ENCODE measurements around the gene PDE3B. TPM values are rescaled to one million over a fixed set of nuclear protein-coding genes. Genes with fewer than 3 reads are reported as not detected.
"Not testable (repeated sequence)": the region's sequence is repeated elsewhere in the genome, so short reads cannot be mapped to it uniquely, and the experiment has no call there.

Gene PDE3B
- total RNA-seq (2014; rRNA removed; shearing (Covaris generic); ENCODE audit: low replicate concordance): not detected in 2 replicates

GRCh38 chr11:14643697-14644225 is at the start of gene PDE3B:
TSS of gene PDE3B (plus strand) at chr11:14643804. CDS start at chr11:14644076, 272 bp downstream.
- DNase-seq: no peak
- H3K4me3 ChIP-seq (ENCODE audit: low read length): no peak within 1 kb of the TSS
- no peaks in the 10 kb centered on the region for H3K27me3 ChIP-seq (ENCODE audit: low read length)
- H3K9me2 ChIP-seq (replicated peaks; ENCODE audit: insufficient read depth, low read length): no peaks in the 10 kb centered on the region
- no peaks in the 10 kb centered on the region for H3K9me3 ChIP-seq (ENCODE audit: low read length)
- H3K4me1 ChIP-seq (ENCODE audit: low read length): no peaks in the 10 kb centered on the region
- H4K20me1 ChIP-seq (ENCODE audit: insufficient read depth, low read depth, low read length): no peaks in the 10 kb centered on the region
- H2AFZ ChIP-seq (ENCODE audit: low read length): no peak within 1 kb of the TSS
- no peaks in the 10 kb centered on the region for H3K79me2 ChIP-seq (ENCODE audit: low read length)
- no peaks in the 10 kb centered on the region for H3K36me3 ChIP-seq (ENCODE audit: insufficient read depth, low read length)
- no peak within 1 kb of the TSS for H3K27ac ChIP-seq (ENCODE audit: low read length)
- no peak within 1 kb of the TSS for H3K4me2 ChIP-seq (ENCODE audit: low read depth, low read length, poor library complexity, severe bottlenecking)
- H3K9ac ChIP-seq (ENCODE audit: low read length): no peak within 1 kb of the TSS

- not testable (repeated sequence) for H3K9me3 ChIP-seq (ENCODE audit: low read length); H3K79me2 ChIP-seq (ENCODE audit: low read length); H3K4me2 ChIP-seq (ENCODE audit: low read depth, low read length, poor library complexity, severe bottlenecking); H3K9ac ChIP-seq (ENCODE audit: low read length); H2AFZ ChIP-seq (ENCODE audit: low read length); H3K9me2 ChIP-seq (replicated peaks; ENCODE audit: insufficient read depth, low read length); H3K27ac ChIP-seq (ENCODE audit: low read length); DNase-seq; H3K4me1 ChIP-seq (ENCODE audit: low read length); H3K36me3 ChIP-seq (ENCODE audit: insufficient read depth, low read length); H4K20me1 ChIP-seq (ENCODE audit: insufficient read depth, low read depth, low read length); H3K27me3 ChIP-seq (ENCODE audit: low read length); H3K4me3 ChIP-seq (ENCODE audit: low read length)
These were observed 48.3 kb upstream of the PDE3B start for GRCh38 chr11:14595261-14595660.

DNA sequence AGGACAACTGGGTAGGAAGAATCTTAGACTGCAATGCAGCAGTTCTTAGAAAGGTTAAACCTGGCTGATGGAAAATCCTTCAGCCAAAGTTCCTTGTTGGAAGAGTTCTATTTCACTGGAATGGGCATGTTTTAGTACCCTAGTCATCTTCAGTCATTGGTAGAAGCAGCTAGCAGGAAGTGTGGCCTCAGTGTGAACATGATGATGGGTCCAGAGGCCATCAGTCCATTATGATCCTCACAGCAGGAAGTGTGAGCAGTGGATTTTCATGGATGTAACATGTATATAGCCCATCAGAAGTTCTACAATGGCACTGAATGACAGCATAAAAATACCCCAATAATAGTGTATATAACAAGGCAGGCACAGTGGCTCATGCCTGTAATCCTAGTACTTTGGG is 35.9 kb upstream of the PDE3B start:
- Histone ChIP-seq H3K36me3 (ENCODE audit: insufficient read depth, low read length) (no peaks in the 10 kb centered on the region), H2AFZ (ENCODE audit: low read length) (no peak overlapping the region), H3K79me2 (ENCODE audit: low read length) (no peaks in the 10 kb centered on the region), H3K9me3 (ENCODE audit: low read length) (no peaks in the 10 kb centered on the region), H3K4me3 (ENCODE audit: low read length) (no peak overlapping the region), H3K27me3 (ENCODE audit: low read length) (no peaks in the 10 kb centered on the region), H4K20me1 (ENCODE audit: insufficient read depth, low read depth, low read length) (no peaks in the 10 kb centered on the region), H3K4me2 (ENCODE audit: low read depth, low read length, poor library complexity, severe bottlenecking) (no peak overlapping the region), H3K9me2 (replicated peaks; ENCODE audit: insufficient read depth, low read length) (no peaks in the 10 kb centered on the region), H3K27ac (ENCODE audit: low read length) (no peak overlapping the region), H3K4me1 (ENCODE audit: low read length) (no peaks in the 10 kb centered on the region), H3K9ac (ENCODE audit: low read length) (no peak overlapping the region)
- DNase-seq: no peak

- H3K4me2 ChIP-seq (ENCODE audit: low read depth, low read length, poor library complexity, severe bottlenecking): no peak overlapping the region
- no peaks in the 10 kb centered on the region for H3K9me2 ChIP-seq (replicated peaks; ENCODE audit: insufficient read depth, low read length)
- H3K4me1 ChIP-seq (ENCODE audit: low read length): no peaks in the 10 kb centered on the region
- no peak overlapping the region for H3K27ac ChIP-seq (ENCODE audit: low read length)
- H2AFZ ChIP-seq (ENCODE audit: low read length): no peak overlapping the region
- no peaks in the 10 kb centered on the region for H3K79me2 ChIP-seq (ENCODE audit: low read length)
- H4K20me1 ChIP-seq (ENCODE audit: insufficient read depth, low read depth, low read length): no peaks in the 10 kb centered on the region
- H3K9me3 ChIP-seq (ENCODE audit: low read length): no peaks in the 10 kb centered on the region
- no peak overlapping the region for H3K9ac ChIP-seq (ENCODE audit: low read length)
- no peak for DNase-seq
- no peak overlapping the region for H3K4me3 ChIP-seq (ENCODE audit: low read length)
- no peaks in the 10 kb centered on the region for H3K27me3 ChIP-seq (ENCODE audit: low read length)
- no peaks in the 10 kb centered on the region for H3K36me3 ChIP-seq (ENCODE audit: insufficient read depth, low read length)
These were observed 33.7 kb upstream of the PDE3B start for GRCh38 chr11:14609902-14610301.

DNA sequence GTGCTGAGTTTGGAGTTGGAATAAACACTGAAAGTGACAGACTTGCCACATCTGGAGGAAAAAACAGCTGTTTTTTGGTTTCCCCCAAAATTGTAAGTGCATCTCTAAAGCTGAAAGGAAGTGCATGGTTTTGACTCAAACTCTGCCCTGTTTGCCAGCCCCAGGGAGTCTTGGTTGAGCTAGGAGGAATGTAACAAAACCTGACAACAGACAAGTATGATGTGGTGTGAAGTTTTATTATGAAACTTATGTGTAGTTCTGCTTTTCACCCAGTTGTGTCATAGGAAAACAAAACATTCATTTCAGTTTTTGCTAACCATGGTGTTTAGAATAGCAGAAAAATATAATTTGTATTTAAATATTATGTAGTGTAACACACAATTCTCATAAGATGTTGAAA is 31.7 kb upstream of the PDE3B start:
- no peaks in the 10 kb centered on the region for H3K9me3 ChIP-seq (ENCODE audit: low read length)
- H2AFZ ChIP-seq (ENCODE audit: low read length): no peak overlapping the region
- H3K4me1 ChIP-seq (ENCODE audit: low read length): no peaks in the 10 kb centered on the region
- no peaks in the 10 kb centered on the region for H3K79me2 ChIP-seq (ENCODE audit: low read length)
- no peaks in the 10 kb centered on the region for H3K9me2 ChIP-seq (replicated peaks; ENCODE audit: insufficient read depth, low read length)
- H4K20me1 ChIP-seq (ENCODE audit: insufficient read depth, low read depth, low read length): no peaks in the 10 kb centered on the region
- H3K4me2 ChIP-seq (ENCODE audit: low read depth, low read length, poor library complexity, severe bottlenecking): no peak overlapping the region
- H3K4me3 ChIP-seq (ENCODE audit: low read length): no peak overlapping the region
- H3K27ac ChIP-seq (ENCODE audit: low read length): no peak overlapping the region
- H3K27me3 ChIP-seq (ENCODE audit: low read length): no peaks in the 10 kb centered on the region
- DNase-seq: no peak
- no peaks in the 10 kb centered on the region for H3K36me3 ChIP-seq (ENCODE audit: insufficient read depth, low read length)
- no peak overlapping the region for H3K9ac ChIP-seq (ENCODE audit: low read length)

- Histone ChIP-seq H3K79me2 (ENCODE audit: low read length) (no peaks in the 10 kb centered on the region), H3K4me1 (ENCODE audit: low read length) (no peaks in the 10 kb centered on the region), H4K20me1 (ENCODE audit: insufficient read depth, low read depth, low read length) (no peaks in the 10 kb centered on the region), H3K27ac (ENCODE audit: low read length) (no peak overlapping the region), H3K27me3 (ENCODE audit: low read length) (no peaks in the 10 kb centered on the region), H3K36me3 (ENCODE audit: insufficient read depth, low read length) (no peaks in the 10 kb centered on the region), H2AFZ (ENCODE audit: low read length) (no peak overlapping the region), H3K9ac (ENCODE audit: low read length) (no peak overlapping the region), H3K9me3 (ENCODE audit: low read length) (no peaks in the 10 kb centered on the region), H3K4me3 (ENCODE audit: low read length) (no peak overlapping the region), H3K4me2 (ENCODE audit: low read depth, low read length, poor library complexity, severe bottlenecking) (no peak overlapping the region), H3K9me2 (replicated peaks; ENCODE audit: insufficient read depth, low read length) (no peaks in the 10 kb centered on the region)
- DNase-seq: no peak
These were observed 30.9 kb upstream of the PDE3B start for GRCh38 chr11:14612694-14613093.

GRCh38 chr11:14614091-14614622 is 29.4 kb upstream of the PDE3B start:
- Histone ChIP-seq H3K4me2 (ENCODE audit: low read depth, low read length, poor library complexity, severe bottlenecking) (no peak overlapping the region), H2AFZ (ENCODE audit: low read length) (no peak overlapping the region), H4K20me1 (ENCODE audit: insufficient read depth, low read depth, low read length) (no peaks in the 10 kb centered on the region), H3K27me3 (ENCODE audit: low read length) (no peaks in the 10 kb centered on the region), H3K9ac (ENCODE audit: low read length) (no peak overlapping the region), H3K9me2 (replicated peaks; ENCODE audit: insufficient read depth, low read length) (no peaks in the 10 kb centered on the region), H3K27ac (ENCODE audit: low read length) (no peak overlapping the region), H3K79me2 (ENCODE audit: low read length) (no peaks in the 10 kb centered on the region), H3K9me3 (ENCODE audit: low read length) (no peaks in the 10 kb centered on the region), H3K4me1 (ENCODE audit: low read length) (no peaks in the 10 kb centered on the region), H3K36me3 (ENCODE audit: insufficient read depth, low read length) (no peaks in the 10 kb centered on the region), H3K4me3 (ENCODE audit: low read length) (no peak overlapping the region)
- no peak for DNase-seq

- no peak for DNase-seq
- Histone ChIP-seq H3K27me3 (ENCODE audit: low read length) (no peaks in the 10 kb centered on the region), H3K36me3 (ENCODE audit: insufficient read depth, low read length) (no peaks in the 10 kb centered on the region)
These were observed 26.2 kb upstream of the PDE3B start for GRCh38 chr11:14617241-14618027.

More at GRCh38 chr11:14617241-14618027, 26.2 kb upstream of the PDE3B start:
- H3K4me1 ChIP-seq (ENCODE audit: low read length): no peaks in the 10 kb centered on the region
- no peaks in the 10 kb centered on the region for H3K79me2 ChIP-seq (ENCODE audit: low read length)
- no peaks in the 10 kb centered on the region for H3K9me3 ChIP-seq (ENCODE audit: low read length)
- H2AFZ ChIP-seq (ENCODE audit: low read length): no peak overlapping the region
- no peaks in the 10 kb centered on the region for H3K9me2 ChIP-seq (replicated peaks; ENCODE audit: insufficient read depth, low read length)
- no peak overlapping the region for H3K27ac ChIP-seq (ENCODE audit: low read length)
- no peaks in the 10 kb centered on the region for H4K20me1 ChIP-seq (ENCODE audit: insufficient read depth, low read depth, low read length)
- no peak overlapping the region for H3K4me3 ChIP-seq (ENCODE audit: low read length)
- no peak overlapping the region for H3K9ac ChIP-seq (ENCODE audit: low read length)
- no peak overlapping the region for H3K4me2 ChIP-seq (ENCODE audit: low read depth, low read length, poor library complexity, severe bottlenecking)

Data from Karpas-422 (cell line).